HCT116 (cell line): ENCODE measurements around the gene TOMM22.

Experiments used
- CTCF ChIP-seq, 3 experiments: fragments of 200-600 bp in 1 of 3; sonication (generic) in 1 of 3; IDR thresholded peaks in 2 of 3; conservative IDR thresholded peaks in 1 of 3; 2 replicates each; pipeline ENCODE4 v1.5.1; 2012 to 2017; ENCODE audit warnings: low read depth in 2 of 3, low read length in 2 of 3, antibody characterized with exemption in 1 of 3, borderline replicate concordance in 1 of 3, control low read depth in 1 of 3, mild to moderate bottlenecking in 1 of 3, mixed read lengths in 1 of 3, mixed run types in 1 of 3, moderate library complexity in 1 of 3; ENCODE audit not compliant: insufficient read depth in 1 of 3
- EZH2 ChIP-seq: fragments of 200-600 bp; sonication (generic); IDR thresholded peaks from 2 replicates; pipeline ENCODE4 v1.6.1; 2017; ENCODE audit warnings: antibody characterized with exemption, mixed run types

GRCh38 chr22:38699784-38700183 lies 18.0 kb downstream of the TOMM22 start:
- TF ChIP-seq CTCF (IDR thresholded peaks at IDR 0.05 in 2 of 3, conservative IDR thresholded peaks at IDR 0.05 in 1 of 3; ENCODE audit: borderline replicate concordance in 1 of 3, insufficient read depth in 1 of 3, low read depth in 2 of 3, low read length in 2 of 3) (no peak), EZH2 (no peak)
